GM19023 (cell line): Measurements from ENCODE around the gene ARHGAP5.

Experiments
- ATAC-seq: cut with Tn5 transposase; IDR thresholded peaks from one replicate; pipeline ENCODE4 v1.9.1; 2021; ENCODE audit warnings: mild to moderate bottlenecking, moderate library complexity; ENCODE audit not compliant: unreplicated experiment

ARHGAP5 gene

GRCh38 chr14:32206552-32206951, 129.4 kb downstream of the ARHGAP5 start:
- ATAC-seq: no peak

- no peak for ATAC-seq
These were observed 131.4 kb downstream of the ARHGAP5 start for GRCh38 chr14:32208490-32208889.
